PC-3 (cell line): ENCODE measurements around the gene LPCAT1.
"Not testable (repeated sequence)": the region's sequence is repeated elsewhere in the genome, so short reads cannot be mapped to it uniquely, and the experiment has no call there.

Experiments used
- EZH2 ChIP-seq: fragments of 300-600 bp; sonication (generic); IDR thresholded peaks from one replicate; pipeline ENCODE4 v1.6.1; 2017; ENCODE audit warnings: antibody characterized with exemption, mild to moderate bottlenecking, low read length; ENCODE audit not compliant: unreplicated experiment
- EZH2phosphoT487 ChIP-seq: fragments of 300-600 bp; sonication (generic); IDR thresholded peaks from 2 replicates; pipeline ENCODE4 v1.6.1; 2018; ENCODE audit warnings: mild to moderate bottlenecking, antibody characterized with exemption, low read length, borderline replicate concordance
- TF ChIP-seq, protein P1 (sequence below): fragments of 300-600 bp; sonication (generic); conservative IDR thresholded peaks from 2 replicates; pipeline ENCODE4 v1.5.1; 2017; ENCODE audit warnings: antibody characterized with exemption, low read depth, mild to moderate bottlenecking, low read length

DNA sequence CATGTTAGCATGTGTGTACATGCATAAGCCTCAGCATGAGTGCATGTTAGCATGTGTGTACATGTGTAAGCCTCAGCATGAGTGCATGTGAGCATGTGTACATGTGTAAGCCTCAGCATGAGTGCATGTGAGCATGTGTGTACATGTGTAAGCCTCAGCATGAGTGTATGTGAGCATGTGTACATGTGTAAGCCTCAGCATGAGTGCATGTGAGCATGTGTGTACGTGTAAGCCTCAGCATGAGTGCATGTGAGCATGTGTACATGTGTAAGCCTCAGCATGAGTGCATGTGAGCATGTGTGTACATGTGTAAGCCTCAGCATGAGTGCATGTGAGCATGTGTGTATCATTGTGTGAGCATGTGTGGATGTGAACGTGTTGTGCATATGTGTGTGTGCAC lies 64.3 kb downstream of the LPCAT1 start:
- TF ChIP-seq, protein P1, sequence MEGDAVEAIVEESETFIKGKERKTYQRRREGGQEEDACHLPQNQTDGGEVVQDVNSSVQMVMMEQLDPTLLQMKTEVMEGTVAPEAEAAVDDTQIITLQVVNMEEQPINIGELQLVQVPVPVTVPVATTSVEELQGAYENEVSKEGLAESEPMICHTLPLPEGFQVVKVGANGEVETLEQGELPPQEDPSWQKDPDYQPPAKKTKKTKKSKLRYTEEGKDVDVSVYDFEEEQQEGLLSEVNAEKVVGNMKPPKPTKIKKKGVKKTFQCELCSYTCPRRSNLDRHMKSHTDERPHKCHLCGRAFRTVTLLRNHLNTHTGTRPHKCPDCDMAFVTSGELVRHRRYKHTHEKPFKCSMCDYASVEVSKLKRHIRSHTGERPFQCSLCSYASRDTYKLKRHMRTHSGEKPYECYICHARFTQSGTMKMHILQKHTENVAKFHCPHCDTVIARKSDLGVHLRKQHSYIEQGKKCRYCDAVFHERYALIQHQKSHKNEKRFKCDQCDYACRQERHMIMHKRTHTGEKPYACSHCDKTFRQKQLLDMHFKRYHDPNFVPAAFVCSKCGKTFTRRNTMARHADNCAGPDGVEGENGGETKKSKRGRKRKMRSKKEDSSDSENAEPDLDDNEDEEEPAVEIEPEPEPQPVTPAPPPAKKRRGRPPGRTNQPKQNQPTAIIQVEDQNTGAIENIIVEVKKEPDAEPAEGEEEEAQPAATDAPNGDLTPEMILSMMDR = not testable (repeated sequence)
- not testable (repeated sequence) for TF ChIP-seq EZH2, EZH2phosphoT487
